SK-N-SH (cell line): Measurements from ENCODE around the gene VANGL1. TPM values are rescaled to one million over a fixed set of nuclear protein-coding genes. Genes with fewer than 3 reads are reported as not detected.

Experiments used
- CTCF ChIA-PET: fragments of 300-600, 350-600 bp; formaldehyde crosslinking; extraction: SDS; loops from one replicate; lab custom pipeline; 2021; lab: Yijun Ruan, JAX
- POLR2A ChIA-PET: fragments of 350-600 bp; sonication (Branson Sonifier 250); formaldehyde crosslinking; extraction: SDS; loops from one replicate; lab custom pipeline; 2020; ENCODE audit warnings: antibody characterized with exemption, inconsistent platforms; lab: Yijun Ruan, JAX
- DNase-seq: peaks from one replicate; pipeline ENCODE4 v3.0.0; 2012
- H2AFZ ChIP-seq: fragments of 200-600 bp; sonication (generic); 2 replicates; pipeline ENCODE4 v1.8.1; 2016; ENCODE audit warnings: antibody characterized with exemption, mild to moderate bottlenecking, low read depth
- H3F3A ChIP-seq: fragments of 200-600 bp; sonication (generic); replicated peaks from 2 replicates; pipeline ENCODE3; 2016; ENCODE audit warnings: antibody characterized with exemption, mild to moderate bottlenecking; ENCODE audit not compliant: insufficient read depth
- H3K27ac ChIP-seq, 2 experiments: fragments of 200-500 bp in 1 of 2; fragments of 200-600 bp in 1 of 2; sonication (Bioruptor generic) in 1 of 2; sonication (generic), shearing (Covaris generic) in 1 of 2; 2 replicates each; pipeline versions ENCODE4 v1.5.1 to v1.6.1; 2014 to 2016; ENCODE audit warnings: low read depth in 2 of 2, inconsistent platforms in 1 of 2, low read length in 1 of 2, mild to moderate bottlenecking in 1 of 2, mixed read lengths in 1 of 2
- H3K27me3 ChIP-seq: fragments of 200-600 bp; sonication (generic), shearing (Covaris generic); 2 replicates; pipeline ENCODE4 v1.6.1; 2016; ENCODE audit warnings: mixed run types; ENCODE audit not compliant: insufficient read depth
- H3K36me3 ChIP-seq, 2 experiments: fragments of 200-500 bp in 1 of 2; fragments of 200-600 bp in 1 of 2; sonication (Bioruptor generic) in 1 of 2; sonication (generic) in 1 of 2; replicated peaks in 1 of 2; 2 replicates each; pipeline versions ENCODE3 to v1.5.1; 2014 to 2016; ENCODE audit warnings: low read length in 1 of 2, mild to moderate bottlenecking in 1 of 2; ENCODE audit not compliant: insufficient read depth in 2 of 2, control insufficient read depth in 1 of 2
- H3K4me1 ChIP-seq, 2 experiments: fragments of 200-500 bp in 1 of 2; fragments of 200-600 bp in 1 of 2; sonication (Bioruptor generic) in 1 of 2; sonication (generic), shearing (Covaris generic) in 1 of 2; 2 replicates each; pipeline versions ENCODE4 v1.5.1 to v1.6.1; 2014 to 2016; ENCODE audit warnings: low read depth in 1 of 2, low read length in 1 of 2, mixed run types in 1 of 2; ENCODE audit not compliant: insufficient read depth in 2 of 2, control insufficient read depth in 1 of 2
- H3K4me2 ChIP-seq: fragments of 200-600 bp; sonication (generic), shearing (Covaris generic); 2 replicates; pipeline ENCODE4 v1.6.1; 2017; ENCODE audit warnings: mixed run types
- H3K4me3 ChIP-seq, 2 experiments: fragments of 200-500 bp in 1 of 2; fragments of 200-600 bp in 1 of 2; sonication (Bioruptor generic) in 1 of 2; sonication (generic), shearing (Covaris generic) in 1 of 2; 2 replicates each; pipeline versions ENCODE4 v1.5.1 to v1.8.1; 2014 to 2016; ENCODE audit warnings: low read depth in 2 of 2, inconsistent platforms in 1 of 2, low read length in 1 of 2, mild to moderate bottlenecking in 1 of 2, mixed read lengths in 1 of 2, moderate library complexity in 1 of 2
- H3K79me2 ChIP-seq: fragments of 200-600 bp; sonication (generic); 2 replicates; pipeline ENCODE4 v1.8.1; 2017; ENCODE audit warnings: mild to moderate bottlenecking; ENCODE audit not compliant: insufficient read depth
- H3K9ac ChIP-seq: fragments of 200-600 bp; sonication (generic); 2 replicates; pipeline ENCODE4 v1.6.1; 2017; ENCODE audit warnings: mixed run types
- H3K9me2 ChIP-seq: fragments of 200-600 bp; sonication (generic); 2 replicates; pipeline ENCODE4 v1.6.1; 2017; ENCODE audit warnings: mixed run types
- H3K9me3 ChIP-seq: fragments of 200-600 bp; sonication (generic); 2 replicates; pipeline ENCODE4 v1.6.1; 2017; ENCODE audit warnings: mixed run types, mild to moderate bottlenecking, moderate library complexity
- H4K20me1 ChIP-seq: fragments of 200-600 bp; sonication (generic); 2 replicates; pipeline ENCODE4 v1.6.1; 2017; ENCODE audit warnings: mild to moderate bottlenecking, mixed run types; ENCODE audit not compliant: insufficient read depth
- CHD2 ChIP-seq: fragments of 150-350 bp; IDR thresholded peaks from 2 replicates; pipeline ENCODE4 v1.6.1; 2018; ENCODE audit warnings: low read length; ENCODE audit not compliant: partially characterized antibody
- FOXJ3 ChIP-seq: sonication (generic); formaldehyde crosslinking; IDR thresholded peaks from 2 replicates; pipeline ENCODE4 v1.5.1; 2020; ENCODE audit warnings: mild to moderate bottlenecking, missing genetic modification reagents
- IRF3 ChIP-seq: fragments of 150-350 bp; IDR thresholded peaks from 2 replicates; pipeline ENCODE4 v1.6.1; 2016; ENCODE audit warnings: mild to moderate bottlenecking, low read depth, low read length
- MXI1 ChIP-seq: IDR thresholded peaks from 2 replicates; pipeline ENCODE4 v1.6.1; 2012; ENCODE audit warnings: mild to moderate bottlenecking, low read depth, low read length, improper control_type of control experiment
- NFIC ChIP-seq: IDR thresholded peaks from 2 replicates; pipeline ENCODE4 v1.4.0; 2012; ENCODE audit warnings: borderline replicate concordance
- POLR2AphosphoS5 ChIP-seq: IDR thresholded peaks from 2 replicates; pipeline ENCODE4 v1.6.1; 2012; ENCODE audit warnings: low read depth, low read length
- REST ChIP-seq: IDR thresholded peaks from 2 replicates; pipeline ENCODE4 v1.6.1; 2012; ENCODE audit warnings: mild to moderate bottlenecking, low read depth, low read length, moderate library complexity
- RFX5 ChIP-seq: IDR thresholded peaks from 2 replicates; pipeline ENCODE4 v1.6.1; 2012; ENCODE audit warnings: mild to moderate bottlenecking, improper control_type of control experiment, low read length
- RXRA ChIP-seq: IDR thresholded peaks from 2 replicates; pipeline ENCODE4 v1.4.0; 2012; ENCODE audit warnings: low read depth, mild to moderate bottlenecking, borderline replicate concordance
- SIN3A ChIP-seq: IDR thresholded peaks from 2 replicates; pipeline ENCODE4 v1.6.1; 2012; ENCODE audit warnings: low read depth, mild to moderate bottlenecking, low read length, moderate library complexity, borderline replicate concordance
- TCF12 ChIP-seq: IDR thresholded peaks from 2 replicates; pipeline ENCODE4 v1.4.0; 2012
- TEAD4 ChIP-seq: IDR thresholded peaks from 2 replicates; pipeline ENCODE4 v1.4.0; 2012; ENCODE audit warnings: mild to moderate bottlenecking, borderline replicate concordance; ENCODE audit not compliant: insufficient read depth
- USF2 ChIP-seq: fragments of 150-350 bp; IDR thresholded peaks from 2 replicates; pipeline ENCODE4 v1.6.1; 2017; ENCODE audit warnings: antibody characterized with exemption, low read length, low read depth, borderline replicate concordance
- WGBS: methylation state at CpG from one replicate; pipeline ENCODE4 v1.1.6; 2017; ENCODE audit warnings: low lambda C conversion rate; 5-methylcytosine and 5-hydroxymethylcytosine counted together
- polyA plus RNA-seq, 3 experiments: library from polyadenylated mRNA; depleted of rRNA; stranded (reverse); fragments of >200 nt; gene quantifications; 2 replicates each; pipeline ENCODE4 v1.2.3, GENCODE V29; 2012

The VANGL1 gene
- polyA plus RNA-seq, 1 of the 3 experiments (the other 2 are of a cell fraction): 5.4 TPM

GRCh38 chr1:115705085-115705951, 63.5 kb downstream of the VANGL1 start:
- Histone ChIP-seq H3K4me1 (no peaks in the 10 kb centered on the region), H4K20me1 (no peaks in the 10 kb centered on the region), H3K9me3 (no peaks in the 10 kb centered on the region), H3F3A (no peaks in the 10 kb centered on the region), H3K9ac (no peak overlapping the region), H2AFZ (no peak overlapping the region), H3K27me3 (no peaks in the 10 kb centered on the region; the same call in 1 of the 2 replicates), H3K4me3 (no peak overlapping the region), H3K79me2 (no peaks in the 10 kb centered on the region), H3K9me2 (no peaks in the 10 kb centered on the region), H3K4me2 (no peak overlapping the region), H3K27ac (no peak overlapping the region), H3K36me3 (no peaks in the 10 kb centered on the region)
- POLR2A ChIA-PET: no interaction called here
- WGBS: 80% methylated on average over 11 of the region's 12 CpGs
- no peak for DNase-seq
- CTCF ChIA-PET: interaction anchor here (1.0 to 2.5 kb wide), 10 partner anchors 12 to 110 kb away, joined by 3 to 55 read pairs (median 10); partner anchors contain the start of gene VANGL1
- no peak for TF ChIP-seq RXRA
- TF ChIP-seq RFX5: no peak
- TF ChIP-seq FOXJ3 (CRISPR knock-in tag): no peak
- no peak for TF ChIP-seq USF2
- TF ChIP-seq IRF3: no peak
- no peak for TF ChIP-seq REST
- no peak for TF ChIP-seq CHD2
- no peak for TF ChIP-seq POLR2AphosphoS5
- TF ChIP-seq SIN3A: no peak
- TF ChIP-seq TEAD4: no peak
- no peak for TF ChIP-seq MXI1
- TF ChIP-seq NFIC: no peak
- no peak for TF ChIP-seq TCF12
